SK-N-SH treated with all-trans-retinoic acid at 6 μM for 48 hours (cell line): ENCODE data around the gene ADAMTSL1.

ENCODE experiments used
- ATAC-seq: fragments of 200-7000 bp; cut with Tn5 transposase; 3 replicates; pipeline ENCODE4 v1.9.1; 2020; ENCODE audit warnings: mild to moderate bottlenecking, moderate library complexity
- ARNTL ChIP-seq: fragments of 450-650 bp; formaldehyde crosslinking; IDR thresholded peaks from 2 replicates; pipeline ENCODE4 v1.5.0; 2020; ENCODE audit warnings: low read depth, mild to moderate bottlenecking, moderate library complexity, borderline replicate concordance
- BACH2 ChIP-seq: fragments of 250-450 bp; sonication (Bioruptor Pico); IDR thresholded peaks from 2 replicates; pipeline ENCODE4 v1.9.0; 2021; ENCODE audit warnings: mild to moderate bottlenecking, borderline replicate concordance
- CREB5 ChIP-seq: fragments of 250-450 bp; sonication (Bioruptor Pico); IDR thresholded peaks from 2 replicates; pipeline ENCODE4 v1.5.1; 2020; ENCODE audit warnings: low read depth, mild to moderate bottlenecking, moderate library complexity
- CSDC2 ChIP-seq: fragments of 250-450 bp; sonication (Bioruptor Pico); IDR thresholded peaks from 2 replicates; pipeline ENCODE4 v1.5.0; 2020; ENCODE audit warnings: mild to moderate bottlenecking, moderate library complexity
- ESRRG ChIP-seq: fragments of 250-450 bp; sonication (Bioruptor Pico); IDR thresholded peaks from 2 replicates; pipeline ENCODE4 v1.6.1; 2021; ENCODE audit warnings: mild to moderate bottlenecking
- GLIS3 ChIP-seq: fragments of 250-450 bp; sonication (Bioruptor Pico); IDR thresholded peaks from 2 replicates; pipeline ENCODE4 v1.5.0; 2020; ENCODE audit warnings: mild to moderate bottlenecking, moderate library complexity
- ISL1 ChIP-seq: fragments of 250-450 bp; sonication (Bioruptor Pico); IDR thresholded peaks from 2 replicates; pipeline ENCODE4 v2.1.2; 2022; ENCODE audit warnings: mild to moderate bottlenecking, moderate library complexity
- OSR1 ChIP-seq: fragments of 250-450 bp; sonication (Bioruptor Pico); IDR thresholded peaks from 2 replicates; pipeline ENCODE4 v1.8.0; 2022; ENCODE audit warnings: moderate library complexity, mild to moderate bottlenecking, inconsistent platforms
- PATZ1 ChIP-seq: fragments of 250-450 bp; sonication (Bioruptor Pico); IDR thresholded peaks from 2 replicates; pipeline ENCODE4 v1.8.0; 2020; ENCODE audit warnings: mild to moderate bottlenecking, moderate library complexity, borderline replicate concordance
- POU6F1 ChIP-seq: fragments of 250-450 bp; sonication (Bioruptor Pico); IDR thresholded peaks from 2 replicates; pipeline ENCODE4 v1.8.0; 2021; ENCODE audit warnings: low read depth, mild to moderate bottlenecking, moderate library complexity, borderline replicate concordance
- PPARA ChIP-seq: fragments of 250-450 bp; sonication (Bioruptor Pico); IDR thresholded peaks from 2 replicates; pipeline ENCODE4 v1.5.0; 2020; ENCODE audit warnings: mild to moderate bottlenecking, borderline replicate concordance
- RARB ChIP-seq: fragments of 250-450 bp; sonication (Bioruptor Pico); IDR thresholded peaks from 2 replicates; pipeline ENCODE4 v1.8.0; 2021; ENCODE audit warnings: mild to moderate bottlenecking, moderate library complexity
- SNAI2 ChIP-seq: fragments of 250-450 bp; sonication (Bioruptor Pico); IDR thresholded peaks from 2 replicates; pipeline ENCODE4 v1.5.0; 2020; ENCODE audit warnings: mild to moderate bottlenecking, moderate library complexity
- TCF4 ChIP-seq: fragments of 250-450 bp; sonication (Bioruptor Pico); IDR thresholded peaks from 2 replicates; pipeline ENCODE4 v1.8.0; 2021; ENCODE audit warnings: mild to moderate bottlenecking, moderate library complexity, borderline replicate concordance
- TSHZ2 ChIP-seq: fragments of 250-450 bp; sonication (Bioruptor Pico); IDR thresholded peaks from 2 replicates; pipeline ENCODE4 v1.5.0; 2020; ENCODE audit warnings: mild to moderate bottlenecking, moderate library complexity
- ZC3H10 ChIP-seq: fragments of 250-450 bp; sonication (Bioruptor Pico); IDR thresholded peaks from 2 replicates; pipeline ENCODE4 v1.5.1; 2021; ENCODE audit warnings: mild to moderate bottlenecking, moderate library complexity
- ZFP3 ChIP-seq: fragments of 250-450 bp; sonication (Bioruptor Pico); IDR thresholded peaks from 2 replicates; pipeline ENCODE4 v1.5.0; 2020; ENCODE audit warnings: mild to moderate bottlenecking, moderate library complexity
- ZFP30 ChIP-seq: fragments of 450-650 bp; formaldehyde crosslinking; IDR thresholded peaks from 2 replicates; pipeline ENCODE4 v1.5.0; 2022; ENCODE audit warnings: mild to moderate bottlenecking, moderate library complexity
- ZNF565 ChIP-seq: fragments of 450-650 bp; formaldehyde crosslinking; conservative IDR thresholded peaks from 2 replicates; pipeline ENCODE4 v1.5.0; 2020; ENCODE audit warnings: low read depth, mild to moderate bottlenecking, moderate library complexity
- ZNF70 ChIP-seq: fragments of 450-650 bp; formaldehyde crosslinking; IDR thresholded peaks from 2 replicates; pipeline ENCODE4 v1.5.0; 2020; ENCODE audit warnings: mild to moderate bottlenecking, moderate library complexity
- ZNF8 ChIP-seq: fragments of 450-650 bp; formaldehyde crosslinking; IDR thresholded peaks from 2 replicates; pipeline ENCODE4 v1.5.0; 2020; ENCODE audit warnings: mild to moderate bottlenecking, moderate library complexity

The ADAMTSL1 gene

GRCh38 chr9:18668944-18669343, 195.0 kb downstream of the ADAMTSL1 start:
- ATAC-seq, result no peak
- TF ChIP-seq TSHZ2 (no peak), TCF4 (CRISPR knock-in tag) (no peak), ESRRG (CRISPR knock-in tag) (no peak), OSR1 (CRISPR knock-in tag) (no peak)

- TF ChIP-seq CSDC2 (CRISPR knock-in tag) (no peak), OSR1 (CRISPR knock-in tag) (no peak), BACH2 (no peak), SNAI2 (CRISPR knock-in tag) (no peak), ISL1 (no peak), POU6F1 (CRISPR knock-in tag) (no peak), ESRRG (CRISPR knock-in tag) (no peak), GLIS3 (CRISPR knock-in tag) (no peak), RARB (no peak), TCF4 (CRISPR knock-in tag) (no peak), PATZ1 (CRISPR knock-in tag) (no peak), ZFP3 (no peak)
- ATAC-seq, result no peak
Measured at GRCh38 chr9:18672706-18673105, 198.8 kb downstream of the ADAMTSL1 start.

- no peak for ATAC-seq
- TF ChIP-seq TSHZ2 (no peak), SNAI2 (CRISPR knock-in tag) (no peak), ISL1 (no peak), TCF4 (CRISPR knock-in tag) (no peak), ESRRG (CRISPR knock-in tag) (no peak), ARNTL (CRISPR knock-in tag) (no peak), CSDC2 (CRISPR knock-in tag) (no peak), GLIS3 (CRISPR knock-in tag) (no peak), ZFP30 (CRISPR knock-in tag) (no peak), RARB (no peak), ZNF8 (CRISPR knock-in tag) (no peak), ZC3H10 (CRISPR knock-in tag) (no peak), ZFP3 (no peak), PPARA (no peak), ZNF565 (CRISPR knock-in tag) (no peak), ZNF70 (CRISPR knock-in tag) (no peak), CREB5 (CRISPR knock-in tag) (no peak), OSR1 (CRISPR knock-in tag) (no peak), POU6F1 (CRISPR knock-in tag) (no peak)
- TF ChIP-seq, all 23 proteins: peak for 0
Measured at GRCh38 chr9:18673179-18673578, 199.2 kb downstream of the ADAMTSL1 start.
